HEK293T (cell line): Measurements from ENCODE around the gene RBM4.
"Not testable (repeated sequence)": the region's sequence is repeated elsewhere in the genome, so short reads cannot be mapped to it uniquely, and the experiment has no call there.

ENCODE experiments used
- CTCF ChIA-PET: fragments of 350-600 bp; formaldehyde crosslinking; extraction: SDS; loops from one replicate; lab custom pipeline; 2021; ENCODE audit warnings: antibody characterized with exemption, inconsistent platforms; lab: Yijun Ruan, JAX
- POLR2A ChIA-PET: fragments of 350-600 bp; formaldehyde crosslinking; extraction: SDS; loops from one replicate; lab custom pipeline; 2020; ENCODE audit warnings: antibody characterized with exemption, inconsistent platforms; lab: Yijun Ruan, JAX
- DNase-seq: peaks from one replicate; pipeline ENCODE4 v3.0.0; 2012; ENCODE audit warnings: mixed read lengths; ENCODE audit errors: extremely low spot score
- ARNT ChIP-seq: fragments of 450-650 bp; IDR thresholded peaks from 2 replicates; pipeline ENCODE4 v1.6.1; 2017; ENCODE audit warnings: mild to moderate bottlenecking
- BHLHE40 ChIP-seq: fragments of 450-650 bp; IDR thresholded peaks from 2 replicates; pipeline ENCODE4 v1.6.1; 2016; ENCODE audit warnings: mild to moderate bottlenecking, moderate library complexity, borderline replicate concordance
- CTBP1 ChIP-seq: fragments of 450-650 bp; IDR thresholded peaks from 2 replicates; pipeline ENCODE4 v1.6.1; 2016; ENCODE audit warnings: borderline replicate concordance
- ELF4 ChIP-seq: fragments of 450-650 bp; IDR thresholded peaks from 2 replicates; pipeline ENCODE4 v1.6.1; 2017; ENCODE audit warnings: antibody characterized with exemption
- FOXA1 ChIP-seq: fragments of 450-650 bp; IDR thresholded peaks from 2 replicates; pipeline ENCODE4 v1.6.1; 2016; ENCODE audit warnings: mild to moderate bottlenecking
- FOXK2 ChIP-seq: fragments of 450-650 bp; IDR thresholded peaks from 2 replicates; pipeline ENCODE4 v1.6.1; 2016; ENCODE audit warnings: mild to moderate bottlenecking
- FOXM1 ChIP-seq: fragments of 450-650 bp; IDR thresholded peaks from 2 replicates; pipeline ENCODE4 v1.6.1; 2017; ENCODE audit warnings: mild to moderate bottlenecking, borderline replicate concordance
- HDGF ChIP-seq: fragments of 450-650 bp; IDR thresholded peaks from 2 replicates; pipeline ENCODE4 v1.6.1; 2017; ENCODE audit warnings: antibody characterized with exemption, borderline replicate concordance
- L3MBTL2 ChIP-seq: fragments of 450-650 bp; conservative IDR thresholded peaks from 2 replicates; pipeline ENCODE4 v1.6.1; 2016; ENCODE audit warnings: mild to moderate bottlenecking
- LEF1 ChIP-seq: fragments of 450-650 bp; IDR thresholded peaks from 2 replicates; pipeline ENCODE4 v1.6.1; 2017; ENCODE audit warnings: mild to moderate bottlenecking, borderline replicate concordance
- NFRKB ChIP-seq: fragments of 450-650 bp; IDR thresholded peaks from 2 replicates; pipeline ENCODE4 v1.6.1; 2016; ENCODE audit warnings: mild to moderate bottlenecking, moderate library complexity
- SP1 ChIP-seq: fragments of 450-650 bp; IDR thresholded peaks from 2 replicates; pipeline ENCODE4 v1.6.1; 2017
- SUZ12 ChIP-seq: fragments of 450-650 bp; IDR thresholded peaks from 2 replicates; pipeline ENCODE4 v1.6.1; 2016; ENCODE audit warnings: mild to moderate bottlenecking
- TARDBP ChIP-seq: fragments of 450-650 bp; IDR thresholded peaks from 2 replicates; pipeline ENCODE4 v1.6.1; 2016
- ZNF384 ChIP-seq: fragments of 450-650 bp; IDR thresholded peaks from 2 replicates; pipeline ENCODE4 v1.6.1; 2016
- TF ChIP-seq, protein P1 (sequence below): fragments of 450-650 bp; IDR thresholded peaks from 2 replicates; pipeline ENCODE4 v1.6.1; 2016

RBM4 gene

DNA sequence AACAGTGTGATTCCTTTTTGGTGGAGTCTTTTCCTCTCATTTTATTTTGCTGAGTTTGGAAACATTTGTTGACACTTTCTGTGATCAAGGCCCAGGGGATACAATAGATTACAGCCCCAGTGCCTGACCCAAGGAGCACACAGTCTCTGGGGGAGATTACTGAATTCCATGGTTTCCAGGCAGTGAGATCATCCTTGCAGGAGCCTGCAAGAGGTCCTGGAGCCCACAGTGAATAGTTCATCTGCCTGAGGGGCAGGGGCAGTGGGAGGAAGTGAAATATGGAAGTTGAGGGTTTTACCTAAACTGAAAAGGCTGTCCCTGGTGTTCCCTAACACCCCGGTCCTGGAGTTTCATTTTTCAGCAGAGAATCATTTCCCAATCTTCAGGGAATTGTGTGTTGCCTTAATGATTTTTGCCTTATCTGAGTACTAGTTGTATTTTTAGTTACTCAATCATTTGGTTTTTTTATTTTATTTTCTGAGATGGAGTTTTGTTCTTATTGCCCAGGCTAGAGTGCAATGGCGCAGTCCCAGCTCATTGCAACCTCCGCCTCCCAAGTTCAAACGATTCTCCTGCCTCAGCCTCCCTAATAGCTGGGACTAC lies 37.8 kb upstream of the RBM4 start:
- ChIA-PET POLR2A (interaction anchor here (1.4 to 2.4 kb wide), 2 partner anchors 16 to 77 kb away, joined by 3 to 8 read pairs; partner anchors contain the start of genes RBM14 and RBM4B), CTCF (interaction anchor here (0.6 to 0.8 kb wide), 2 partner anchors 8 to 234 kb away, joined by 3 to 4 read pairs; no protein-coding TSS in a partner anchor)
- TF ChIP-seq SUZ12: no peak
- TF ChIP-seq SP1: no peak
- TF ChIP-seq ARNT: no peak
- no peak for TF ChIP-seq TARDBP
- no peak for DNase-seq

DNA sequence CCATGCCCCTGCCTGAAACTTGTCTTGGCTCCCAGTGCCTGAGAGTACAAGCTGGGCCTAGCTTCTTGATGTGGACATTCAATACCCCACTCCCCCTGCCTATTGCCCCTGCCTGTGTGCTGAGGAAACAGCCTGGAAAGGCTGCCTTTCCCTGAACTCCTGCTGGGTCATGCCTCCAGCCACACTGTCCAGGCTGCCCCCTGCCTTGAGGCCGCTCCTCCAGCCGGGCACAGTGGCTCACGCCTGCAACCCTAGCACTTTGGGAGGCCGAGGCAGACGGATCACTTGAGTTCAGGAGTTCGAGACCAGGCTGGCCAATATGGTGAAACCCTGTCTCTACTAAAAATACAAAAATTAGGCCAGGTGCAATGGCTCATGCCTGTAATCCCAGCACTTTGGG lies 35.4 kb upstream of the RBM4 start:
- TF ChIP-seq ZNF384: no peak
- no peak for TF ChIP-seq SUZ12
- no peak for TF ChIP-seq L3MBTL2
- no peak for TF ChIP-seq BHLHE40
- TF ChIP-seq CTBP1: no peak
- TF ChIP-seq HDGF: no peak
- no peak for TF ChIP-seq LEF1
- TF ChIP-seq SP1: no peak
- TF ChIP-seq FOXM1: no peak
- TF ChIP-seq FOXA1: no peak
- no peak for DNase-seq
- ChIA-PET CTCF (no interaction called here), POLR2A (interaction anchor here (1.4 kb wide), 2 partner anchors 10 to 14 kb away, joined by 3 to 5 read pairs; partner anchors contain the start of genes CCDC87 and RBM14)

DNA sequence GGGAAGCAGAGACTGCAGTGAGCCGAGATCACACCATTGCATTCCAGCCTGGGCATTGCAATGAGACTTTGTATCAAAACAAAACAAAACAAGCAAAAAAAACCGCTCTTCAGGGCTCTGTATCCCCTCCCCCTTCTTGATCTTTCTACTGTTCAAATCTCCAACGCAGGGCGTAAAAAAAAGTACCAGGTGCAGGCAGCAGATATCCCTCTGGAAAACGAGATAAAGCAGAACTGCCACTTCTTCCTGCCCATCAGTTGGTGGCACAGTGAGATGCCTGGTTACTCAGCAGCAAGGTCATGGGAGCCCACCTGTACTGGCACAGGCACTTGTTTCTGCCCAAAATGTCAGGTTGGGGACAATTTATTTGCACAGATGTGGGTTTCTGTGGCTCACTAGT lies 34.3 kb upstream of the RBM4 start:
- ChIA-PET POLR2A (interaction anchor here (3.6 kb wide), 1 partner anchor 13 kb away, joined by 23 read pairs; the partner anchor contains the start of gene RBM14), CTCF (no interaction called here)
- DNase-seq: no peak
- TF ChIP-seq ZNF384 (no peak), ELF4 (no peak), SUZ12 (no peak), FOXM1 (no peak), TARDBP (no peak), LEF1 (no peak), HDGF (no peak), FOXA1 (no peak), BHLHE40 (no peak), L3MBTL2 (no peak), CTBP1 (no peak), FOXK2 (no peak), NFRKB (no peak), ARNT (no peak), SP1 (no peak)
- TF ChIP-seq, protein P1, sequence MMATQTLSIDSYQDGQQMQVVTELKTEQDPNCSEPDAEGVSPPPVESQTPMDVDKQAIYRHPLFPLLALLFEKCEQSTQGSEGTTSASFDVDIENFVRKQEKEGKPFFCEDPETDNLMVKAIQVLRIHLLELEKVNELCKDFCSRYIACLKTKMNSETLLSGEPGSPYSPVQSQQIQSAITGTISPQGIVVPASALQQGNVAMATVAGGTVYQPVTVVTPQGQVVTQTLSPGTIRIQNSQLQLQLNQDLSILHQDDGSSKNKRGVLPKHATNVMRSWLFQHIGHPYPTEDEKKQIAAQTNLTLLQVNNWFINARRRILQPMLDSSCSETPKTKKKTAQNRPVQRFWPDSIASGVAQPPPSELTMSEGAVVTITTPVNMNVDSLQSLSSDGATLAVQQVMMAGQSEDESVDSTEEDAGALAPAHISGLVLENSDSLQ: no peak

DNA sequence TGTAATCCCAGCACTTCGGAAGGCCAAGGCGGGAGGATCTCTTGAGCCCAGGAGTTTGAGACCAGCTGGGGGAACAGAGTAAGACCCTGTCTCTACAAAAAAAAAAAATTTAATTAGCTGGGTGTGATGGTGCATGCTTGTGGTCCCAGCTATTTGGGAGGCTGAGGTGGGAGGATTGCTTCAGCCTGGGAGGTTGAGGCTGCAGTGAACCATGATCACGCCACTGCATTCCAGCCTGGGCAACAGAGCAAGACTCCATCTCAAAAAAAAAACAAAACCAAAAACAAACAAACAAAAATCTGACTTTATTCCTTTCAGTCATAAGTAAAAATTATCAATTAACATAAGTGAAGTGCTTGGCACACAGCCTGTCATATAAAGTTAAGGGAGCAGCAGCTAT lies 31.9 kb upstream of the RBM4 start:
- CTCF ChIA-PET: interaction anchor here (0.7 to 0.9 kb wide), 2 partner anchors 8 to 17 kb away, joined by 3 to 5 read pairs; no protein-coding TSS in a partner anchor
- not testable (repeated sequence) for DNase-seq
- POLR2A ChIA-PET: interaction anchor here (1.1 to 3.6 kb wide), 3 partner anchors 10 to 31 kb away, joined by 4 to 23 read pairs (median 8); partner anchors contain the start of genes CCDC87, RBM14 and RBM4

DNA sequence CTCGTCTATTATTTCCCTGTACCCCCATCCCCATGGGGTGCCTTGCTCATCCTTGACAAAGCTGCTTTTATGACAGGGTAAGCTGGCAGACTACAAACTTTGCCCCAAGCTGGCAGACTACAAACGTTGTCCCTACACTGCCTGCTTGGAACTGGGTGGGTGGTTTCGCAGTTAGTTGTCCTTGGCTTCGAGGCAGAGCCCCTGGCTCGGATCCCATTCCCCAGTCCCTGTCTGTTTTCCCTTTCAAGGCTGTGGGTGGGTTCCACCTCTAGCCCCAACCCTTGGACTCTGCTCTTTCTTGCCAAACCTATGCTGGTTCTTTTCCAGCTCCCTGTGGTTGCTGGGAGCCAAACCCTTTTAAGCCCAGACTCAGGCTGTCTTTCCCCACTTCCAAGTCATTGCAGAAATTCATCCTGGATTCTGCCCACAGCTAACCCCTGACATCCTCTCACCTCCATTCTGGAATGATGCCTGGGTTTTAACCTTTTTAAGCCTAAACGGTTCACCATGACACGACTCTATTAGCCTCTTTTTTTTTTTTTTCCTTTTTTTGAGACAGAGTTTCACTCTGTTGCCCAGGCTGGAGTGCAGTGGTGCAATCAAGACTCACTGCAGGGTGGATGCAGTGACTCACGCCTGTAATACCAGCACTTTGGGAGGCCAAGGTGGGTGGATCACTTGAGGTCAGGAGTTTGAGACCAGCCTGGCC lies 31.2 kb upstream of the RBM4 start:
- TF ChIP-seq SP1 (no peak), ZNF384 (no peak), TARDBP (no peak), ARNT (no peak), NFRKB (no peak), BHLHE40 (no peak), FOXK2 (no peak), L3MBTL2 (no peak), SUZ12 (no peak), CTBP1 (no peak), ELF4 (no peak), LEF1 (no peak), HDGF (no peak), FOXM1 (no peak), FOXA1 (no peak)
- TF ChIP-seq, protein P1: no peak
- ChIA-PET POLR2A (interaction anchor here (1.1 to 3.6 kb wide), 3 partner anchors 10 to 31 kb away, joined by 4 to 23 read pairs (median 8); partner anchors contain the start of genes CCDC87, RBM14 and RBM4), CTCF (interaction anchor here (0.7 kb wide), 1 partner anchor 8 kb away, joined by 5 read pairs; no protein-coding TSS in a partner anchor)
- no peak for DNase-seq

DNA sequence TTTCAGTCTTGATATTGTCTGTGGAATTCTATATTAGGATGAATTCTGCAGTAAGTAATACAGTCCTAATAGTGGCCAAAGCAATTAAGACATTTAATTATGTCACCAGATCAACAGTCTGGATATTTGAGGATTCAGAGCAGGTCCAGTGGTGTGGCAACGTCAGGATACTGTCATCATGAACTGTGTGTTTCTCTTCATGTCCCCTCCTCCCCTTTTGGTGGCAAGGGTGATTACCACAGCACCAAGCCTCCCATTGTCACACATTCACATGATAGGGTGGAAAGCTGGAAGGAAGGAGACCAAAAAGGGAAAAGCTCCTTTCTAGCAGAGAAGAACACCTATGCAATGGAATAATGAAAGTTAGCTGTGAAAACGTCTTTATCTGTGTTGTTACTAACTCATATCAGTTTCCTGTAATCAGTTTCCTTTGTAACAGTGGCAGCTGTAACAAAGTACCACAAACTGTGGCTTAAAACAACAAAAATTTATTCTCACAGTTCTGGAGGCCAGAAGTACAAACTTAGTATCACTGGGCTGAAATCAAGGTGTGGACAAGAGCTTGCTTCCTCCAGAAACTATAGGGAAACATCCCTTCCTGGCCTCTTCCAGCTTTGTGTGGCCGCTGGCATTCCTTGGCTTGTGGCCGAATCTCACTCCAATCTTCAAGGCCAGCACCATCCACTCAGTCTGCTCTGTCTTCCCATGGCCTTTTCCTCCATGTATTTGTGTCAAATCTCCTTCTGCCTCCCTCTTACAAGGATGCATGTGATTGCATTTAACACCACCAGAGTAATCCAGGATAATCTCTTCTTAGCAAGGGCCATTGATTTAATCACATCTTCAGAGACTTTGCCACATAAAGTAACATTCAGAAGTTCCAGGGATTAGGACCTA lies 28.5 kb upstream of the RBM4 start:
- TF ChIP-seq SUZ12 (no peak), BHLHE40 (no peak), ARNT (no peak), FOXM1 (no peak), ZNF384 (no peak), LEF1 (no peak), ELF4 (no peak)
- TF ChIP-seq, protein P1: no peak
- DNase-seq: no peak
- POLR2A ChIA-PET: no interaction called here
- CTCF ChIA-PET: no interaction called here
